Islet precursor cell (in vitro differentiated cells): ENCODE measurements around the gene CHAF1A.
A peak's percentile ranks its signal among the peaks of the same experiment; 100 is the strongest.

Source experiments
- DNase-seq: peaks from one replicate; pipeline ENCODE4 v3.0.0-alpha.2; 2018

Gene CHAF1A, protein sequence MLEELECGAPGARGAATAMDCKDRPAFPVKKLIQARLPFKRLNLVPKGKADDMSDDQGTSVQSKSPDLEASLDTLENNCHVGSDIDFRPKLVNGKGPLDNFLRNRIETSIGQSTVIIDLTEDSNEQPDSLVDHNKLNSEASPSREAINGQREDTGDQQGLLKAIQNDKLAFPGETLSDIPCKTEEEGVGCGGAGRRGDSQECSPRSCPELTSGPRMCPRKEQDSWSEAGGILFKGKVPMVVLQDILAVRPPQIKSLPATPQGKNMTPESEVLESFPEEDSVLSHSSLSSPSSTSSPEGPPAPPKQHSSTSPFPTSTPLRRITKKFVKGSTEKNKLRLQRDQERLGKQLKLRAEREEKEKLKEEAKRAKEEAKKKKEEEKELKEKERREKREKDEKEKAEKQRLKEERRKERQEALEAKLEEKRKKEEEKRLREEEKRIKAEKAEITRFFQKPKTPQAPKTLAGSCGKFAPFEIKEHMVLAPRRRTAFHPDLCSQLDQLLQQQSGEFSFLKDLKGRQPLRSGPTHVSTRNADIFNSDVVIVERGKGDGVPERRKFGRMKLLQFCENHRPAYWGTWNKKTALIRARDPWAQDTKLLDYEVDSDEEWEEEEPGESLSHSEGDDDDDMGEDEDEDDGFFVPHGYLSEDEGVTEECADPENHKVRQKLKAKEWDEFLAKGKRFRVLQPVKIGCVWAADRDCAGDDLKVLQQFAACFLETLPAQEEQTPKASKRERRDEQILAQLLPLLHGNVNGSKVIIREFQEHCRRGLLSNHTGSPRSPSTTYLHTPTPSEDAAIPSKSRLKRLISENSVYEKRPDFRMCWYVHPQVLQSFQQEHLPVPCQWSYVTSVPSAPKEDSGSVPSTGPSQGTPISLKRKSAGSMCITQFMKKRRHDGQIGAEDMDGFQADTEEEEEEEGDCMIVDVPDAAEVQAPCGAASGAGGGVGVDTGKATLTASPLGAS

DNA sequence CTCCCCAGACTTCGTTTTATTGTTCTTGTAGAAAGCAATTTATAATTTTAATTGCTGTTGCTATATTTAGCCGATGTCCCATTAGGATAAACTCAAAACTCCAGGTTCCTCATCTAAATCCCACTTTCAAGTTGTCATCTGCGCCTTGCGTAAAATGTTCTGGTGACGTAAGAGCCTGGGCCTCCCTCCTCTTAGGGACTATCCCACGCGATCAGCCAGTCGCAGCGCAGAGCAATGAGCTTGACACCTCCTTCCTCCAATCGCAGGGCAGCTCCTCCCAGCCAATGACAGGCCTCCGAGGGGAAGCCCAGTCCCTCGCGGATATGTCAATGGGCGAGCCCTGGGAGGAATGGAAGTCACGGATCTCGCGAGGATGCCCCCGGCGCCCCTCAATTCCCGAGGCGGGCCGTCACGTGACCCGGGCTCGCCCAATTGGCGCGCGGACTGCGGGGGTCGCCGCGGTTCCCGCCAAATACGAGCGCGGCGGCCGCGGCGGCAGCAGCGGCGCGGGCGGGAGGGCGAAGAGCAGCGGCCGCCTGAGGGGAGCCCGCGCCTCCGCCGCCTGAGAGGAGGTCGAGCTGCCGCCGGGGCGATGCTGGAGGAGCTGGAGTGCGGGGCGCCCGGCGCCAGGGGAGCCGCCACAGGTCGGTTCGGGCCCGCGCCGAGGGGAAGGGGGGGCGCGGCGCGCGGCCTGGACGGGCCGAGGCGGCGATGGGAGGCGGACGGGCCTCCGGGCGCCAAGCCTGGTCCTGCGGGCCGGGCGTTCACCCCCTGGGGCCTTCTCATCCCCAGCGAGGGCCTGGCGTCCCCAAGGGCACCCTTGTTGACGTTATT is at the start of gene CHAF1A:
Gene CHAF1A, plus strand, starts transcription at position 470 of the 834 bp plus-strand sequence. Its CDS starts 123 bp downstream, at position 593.
- DNase-seq, result peak; percentile 100

DNA sequence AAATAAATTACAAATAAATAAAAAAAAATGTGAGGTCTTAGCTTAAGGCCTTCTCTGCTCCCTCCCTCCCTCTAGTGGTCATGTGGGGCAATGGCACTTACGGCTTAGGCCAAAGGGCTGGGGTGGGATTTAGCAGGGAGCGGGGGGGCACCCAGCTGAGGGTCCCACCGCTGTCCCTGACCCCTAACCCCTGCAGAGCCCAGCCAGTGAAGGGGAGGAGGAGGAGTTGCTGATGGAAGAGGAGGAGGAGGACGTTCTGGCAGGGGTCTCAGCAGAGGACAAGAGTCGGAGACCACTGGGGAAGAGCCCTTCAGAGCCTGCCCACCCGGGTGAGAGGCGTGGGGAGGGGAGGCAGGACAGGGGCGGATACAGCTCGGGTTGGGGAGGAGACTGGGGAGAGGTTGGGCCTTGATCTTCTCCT is 49.7 kb upstream of the CHAF1A start:
- no peak for DNase-seq

DNA sequence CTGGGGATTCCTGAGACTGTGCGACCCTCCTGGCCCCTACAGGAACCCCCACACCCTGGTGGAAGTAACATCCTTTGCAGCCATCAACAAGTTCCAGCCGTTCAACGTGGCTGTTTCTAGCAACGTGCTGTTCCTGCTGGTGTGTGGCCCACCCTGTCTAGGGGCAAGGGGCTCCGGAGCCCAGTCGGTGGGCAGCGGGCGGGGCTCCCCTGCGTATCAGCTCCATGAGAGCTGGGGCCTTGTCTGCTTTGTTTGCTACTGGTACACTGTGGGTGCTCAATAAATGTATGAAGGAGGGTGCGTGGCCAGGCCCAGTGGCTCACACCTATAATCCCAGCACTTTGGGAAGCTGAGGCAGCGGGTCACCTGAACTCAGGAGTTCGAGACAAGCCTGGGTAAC is 48.2 kb upstream of the CHAF1A start:
- no peak for DNase-seq

DNA sequence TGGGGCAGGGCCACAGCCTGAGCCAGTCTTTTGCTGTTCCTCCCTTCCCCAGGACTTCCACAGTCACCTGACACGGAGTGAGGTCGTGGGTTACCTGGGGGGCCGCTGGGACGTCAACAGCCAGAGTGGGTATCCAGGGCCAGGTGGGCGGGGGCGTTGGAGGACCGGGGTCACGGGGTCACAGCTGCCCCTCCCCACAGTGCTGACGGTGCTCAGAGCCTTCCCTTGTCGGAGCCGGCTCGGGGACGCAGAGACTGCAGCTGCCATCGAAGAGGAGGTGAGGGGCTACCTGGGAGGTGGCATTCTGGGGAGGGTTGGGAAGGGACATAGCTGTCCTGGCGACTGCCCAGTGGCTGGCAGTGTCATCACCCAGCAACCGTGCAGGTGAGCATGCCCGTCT is 47.5 kb upstream of the CHAF1A start:
- DNase-seq, result no peak

DNA sequence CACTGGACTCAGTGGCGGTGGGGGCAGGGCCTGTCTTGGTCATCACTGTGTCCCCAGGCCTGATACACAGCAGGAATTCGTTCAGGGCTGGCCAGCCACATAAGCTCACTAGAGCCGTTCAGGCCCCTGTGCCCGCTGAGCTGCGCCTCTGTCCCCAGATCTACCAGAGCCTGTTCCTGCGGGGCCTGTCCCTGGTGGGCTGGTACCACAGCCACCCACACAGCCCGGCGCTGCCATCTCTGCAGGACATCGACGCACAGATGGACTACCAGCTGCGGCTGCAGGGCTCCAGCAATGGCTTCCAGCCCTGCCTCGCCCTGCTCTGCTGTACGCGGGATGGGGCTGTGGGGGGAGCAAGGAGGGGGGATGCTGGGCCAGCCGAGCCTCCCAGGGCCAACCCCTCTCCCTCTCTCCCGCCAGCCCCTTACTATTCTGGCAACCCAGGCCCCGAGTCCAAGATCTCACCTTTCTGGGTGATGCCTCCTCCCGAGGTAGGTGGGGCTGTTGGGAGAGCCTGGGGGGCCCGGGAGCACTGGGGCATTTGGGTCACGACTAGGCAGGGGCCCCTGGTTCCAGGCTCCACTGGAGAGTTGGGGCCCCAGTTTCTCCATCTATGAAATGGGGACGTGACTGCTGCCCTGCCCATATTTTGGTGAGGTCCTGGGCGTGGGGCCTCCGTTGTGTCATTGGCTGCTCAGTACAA is 45.2 kb upstream of the CHAF1A start:
- peak; percentile 52 for DNase-seq

DNA sequence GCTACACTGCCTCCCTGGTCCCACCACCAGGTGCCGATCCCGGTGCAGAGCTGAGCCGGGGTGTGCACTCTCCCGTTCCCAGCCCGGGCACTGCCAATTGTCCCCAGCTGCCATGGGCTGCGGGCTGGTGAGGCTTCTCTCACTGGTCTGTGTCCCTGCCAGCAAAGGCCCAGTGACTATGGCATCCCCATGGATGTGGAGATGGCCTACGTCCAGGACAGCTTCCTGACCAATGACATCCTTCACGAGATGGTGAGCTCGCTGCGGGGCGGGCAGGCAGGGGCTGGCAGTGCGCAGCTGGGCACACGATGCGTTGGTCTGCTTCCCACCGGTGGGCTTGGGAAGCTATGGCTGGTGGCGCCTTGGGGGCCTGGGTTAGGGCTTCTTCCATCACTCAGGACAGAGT is 44.5 kb upstream of the CHAF1A start:
- no peak for DNase-seq

DNA sequence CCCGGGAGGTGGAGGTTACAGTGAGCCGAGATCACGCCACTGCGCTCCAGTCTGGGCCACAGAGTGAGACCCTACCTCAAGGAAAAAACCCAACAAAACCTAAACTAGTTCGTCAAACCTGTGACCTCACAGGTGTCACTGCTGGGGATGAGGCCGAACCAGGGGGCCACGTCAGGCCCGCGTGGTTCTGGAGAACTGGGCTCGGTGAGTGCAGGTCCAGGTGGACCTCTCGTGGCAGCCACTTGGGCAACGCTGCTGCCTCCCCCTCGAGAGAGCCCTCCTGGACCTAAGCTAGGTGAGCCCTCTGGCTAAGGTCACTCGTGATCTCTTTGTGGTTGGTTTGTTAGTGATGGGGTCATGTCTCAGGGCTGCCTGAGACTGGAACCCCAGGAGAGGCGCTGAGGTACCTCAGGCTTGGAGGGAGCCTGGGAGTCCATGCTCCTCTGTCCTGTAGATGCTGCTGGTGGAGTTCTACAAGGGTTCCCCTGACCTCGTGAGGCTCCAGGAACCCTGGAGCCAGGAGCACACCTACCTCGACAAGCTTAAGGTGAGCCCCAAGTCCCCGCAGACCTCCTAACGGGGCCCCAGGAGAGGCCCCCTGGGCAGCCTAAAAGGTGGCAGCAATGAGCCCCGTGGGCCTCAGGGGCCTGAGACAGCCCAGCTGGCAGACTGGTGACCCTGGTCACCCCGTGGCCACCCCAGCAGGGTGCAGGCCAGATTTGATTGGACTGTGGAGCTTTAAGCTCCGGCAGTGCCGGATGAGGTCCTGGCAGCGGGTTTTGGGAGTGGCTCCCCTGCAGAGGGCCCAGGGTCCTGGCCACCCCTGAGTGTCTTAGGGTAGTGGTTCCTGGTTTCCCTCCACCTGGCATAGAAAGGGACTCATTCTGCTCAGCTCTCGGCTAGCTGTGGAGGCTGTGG is 43.5 kb upstream of the CHAF1A start:
- DNase-seq, result no peak

DNA sequence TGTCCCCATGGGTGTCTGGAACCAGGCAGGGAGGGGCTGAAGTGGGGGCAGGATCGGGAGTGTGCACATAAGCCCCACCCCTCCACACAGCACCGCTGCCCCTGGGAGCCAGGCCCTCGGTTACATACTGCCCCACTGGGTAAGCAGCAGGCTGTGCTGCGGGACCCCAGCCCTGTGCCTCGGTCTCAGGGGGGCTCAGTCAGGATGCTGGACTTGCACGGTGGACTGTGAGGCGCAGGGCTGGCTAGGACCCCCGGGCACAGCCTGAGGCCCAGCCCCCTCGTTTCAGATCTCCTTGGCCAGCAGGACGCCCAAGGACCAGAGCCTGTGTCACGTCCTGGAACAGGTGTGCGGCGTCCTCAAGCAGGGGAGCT is 42.8 kb upstream of the CHAF1A start:
- peak; percentile 43 for DNase-seq

DNA sequence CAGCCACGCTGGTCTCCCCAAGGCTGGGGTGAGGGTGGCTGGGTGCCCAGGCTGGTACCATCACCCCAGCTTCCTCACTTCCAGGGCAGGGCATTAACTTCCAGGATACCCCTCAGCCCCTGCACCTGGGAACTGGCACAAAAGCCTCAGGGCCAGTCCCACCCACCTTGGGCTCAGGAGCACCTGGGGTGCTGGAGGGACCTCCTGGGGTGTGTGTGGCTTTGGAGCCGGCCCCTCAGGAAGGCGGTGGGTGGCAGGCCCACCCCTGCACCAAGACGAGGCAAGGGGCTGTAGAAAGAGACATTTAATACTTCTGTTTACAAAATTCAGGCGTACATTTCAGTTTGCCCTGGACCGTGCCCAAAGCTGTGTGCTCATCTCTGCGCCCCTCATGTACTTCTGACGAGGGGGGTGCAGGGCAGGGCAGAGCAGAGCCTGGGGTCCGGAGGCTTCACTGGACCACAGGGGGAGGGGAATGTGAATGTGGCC is 42.3 kb upstream of the CHAF1A start:
- peak; percentile 52 for DNase-seq

DNA sequence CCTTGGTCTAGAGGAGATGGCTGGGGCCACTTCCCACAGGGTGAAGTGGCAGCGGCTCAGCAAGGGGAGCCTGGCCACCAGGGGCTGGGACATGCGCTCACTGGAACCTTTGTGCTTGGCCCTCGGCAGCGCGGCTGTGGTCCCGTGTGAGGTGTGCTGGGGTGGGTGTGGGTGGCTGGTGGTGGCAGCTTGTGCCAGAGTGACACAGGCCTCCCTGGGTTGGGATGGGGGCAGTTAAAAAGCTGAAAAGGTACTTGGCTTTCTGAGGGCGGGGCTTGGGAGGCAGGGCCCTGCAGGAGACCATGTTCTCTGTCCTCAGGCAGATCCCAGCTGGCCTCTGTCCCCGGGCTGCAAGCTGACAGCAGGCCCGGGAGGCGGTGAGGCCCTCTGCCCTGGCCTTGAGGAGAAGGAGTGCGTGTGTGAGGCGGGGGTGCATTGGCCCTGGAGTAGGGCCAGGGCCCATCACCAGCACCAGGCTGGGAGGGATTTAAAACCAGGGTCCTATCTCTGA is 41.7 kb upstream of the CHAF1A start:
- peak; percentile 63 for DNase-seq

DNA sequence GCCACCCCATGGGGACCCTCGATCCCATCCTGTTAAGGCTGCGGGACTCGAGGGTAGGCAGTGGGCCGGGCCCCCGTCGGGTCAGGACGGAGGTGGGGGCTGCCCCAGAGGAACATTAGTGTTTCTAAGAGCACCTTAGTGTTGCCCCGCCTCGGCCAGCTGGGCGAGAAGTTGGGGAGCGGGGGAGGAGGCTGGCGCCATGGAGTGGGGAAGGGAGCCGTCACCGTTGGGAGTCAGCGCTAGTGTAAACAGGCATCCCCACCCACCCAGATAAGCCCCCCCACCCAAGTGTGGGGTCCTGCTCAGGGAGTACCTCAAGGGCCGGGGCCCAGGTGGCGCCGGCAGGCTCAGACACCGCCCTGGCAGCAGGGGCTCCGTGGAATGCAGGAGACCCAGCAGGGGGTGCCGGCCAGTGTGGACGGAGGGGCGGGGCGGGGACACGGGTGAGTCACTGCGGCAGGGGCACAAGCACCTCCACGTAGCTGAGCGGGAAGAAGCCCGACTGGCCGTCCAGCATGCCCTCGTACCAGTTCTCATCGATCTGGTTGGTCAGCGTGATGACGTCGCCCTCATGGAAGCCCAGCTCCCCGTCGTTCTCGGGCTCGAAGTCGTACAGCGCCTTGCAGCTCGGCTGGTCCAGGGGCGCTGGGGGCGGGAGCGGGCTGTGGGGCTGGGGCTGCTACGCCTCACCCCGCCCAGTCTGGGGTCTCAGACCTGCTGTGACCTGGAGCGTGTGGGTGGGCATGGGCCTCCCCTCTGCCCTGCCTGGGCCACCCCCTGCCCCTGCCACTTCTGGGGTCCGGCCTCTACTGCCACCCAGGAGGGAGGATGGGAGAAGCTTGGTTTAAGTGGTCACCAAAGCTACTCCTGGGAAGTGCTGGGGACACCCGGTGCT is 41.0 kb upstream of the CHAF1A start:
- DNase-seq, result peak; percentile 74

DNA sequence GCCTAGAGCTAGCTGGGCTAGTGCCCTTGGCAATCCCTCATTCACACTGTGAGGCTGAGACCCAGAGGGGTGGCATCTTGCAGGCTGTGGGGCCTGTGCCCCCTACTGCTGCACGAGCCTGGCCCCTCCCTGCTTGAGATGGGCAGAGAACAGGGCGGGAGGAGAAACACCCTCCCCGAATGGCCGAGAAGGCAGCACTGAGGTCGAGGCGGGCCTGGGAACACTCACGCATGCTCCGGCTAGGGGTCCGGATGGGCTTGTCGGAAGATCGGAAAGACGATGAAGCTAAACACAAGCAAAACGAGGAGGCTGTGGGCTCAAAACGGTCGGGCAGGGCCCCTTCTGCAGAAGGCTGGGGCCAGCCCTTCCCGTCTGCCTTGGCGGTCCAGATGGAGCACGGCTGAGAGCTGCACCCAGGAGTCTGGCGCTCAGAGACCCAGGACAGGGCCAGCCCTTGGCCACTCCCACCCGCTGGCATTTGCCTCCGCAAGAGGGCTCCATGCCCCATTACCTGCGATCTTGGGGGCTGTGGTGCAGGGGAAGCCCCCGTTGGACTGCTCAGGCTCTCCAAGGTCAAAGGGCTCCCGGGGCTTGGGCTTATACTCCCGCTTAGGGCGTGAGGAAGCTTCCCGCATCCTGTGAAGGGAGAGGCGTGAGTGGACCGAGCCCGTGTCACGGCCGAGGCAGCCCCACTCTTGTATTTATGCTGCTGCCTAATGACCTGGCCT is 40.2 kb upstream of the CHAF1A start:
- DNase-seq, result peak; percentile 49

DNA sequence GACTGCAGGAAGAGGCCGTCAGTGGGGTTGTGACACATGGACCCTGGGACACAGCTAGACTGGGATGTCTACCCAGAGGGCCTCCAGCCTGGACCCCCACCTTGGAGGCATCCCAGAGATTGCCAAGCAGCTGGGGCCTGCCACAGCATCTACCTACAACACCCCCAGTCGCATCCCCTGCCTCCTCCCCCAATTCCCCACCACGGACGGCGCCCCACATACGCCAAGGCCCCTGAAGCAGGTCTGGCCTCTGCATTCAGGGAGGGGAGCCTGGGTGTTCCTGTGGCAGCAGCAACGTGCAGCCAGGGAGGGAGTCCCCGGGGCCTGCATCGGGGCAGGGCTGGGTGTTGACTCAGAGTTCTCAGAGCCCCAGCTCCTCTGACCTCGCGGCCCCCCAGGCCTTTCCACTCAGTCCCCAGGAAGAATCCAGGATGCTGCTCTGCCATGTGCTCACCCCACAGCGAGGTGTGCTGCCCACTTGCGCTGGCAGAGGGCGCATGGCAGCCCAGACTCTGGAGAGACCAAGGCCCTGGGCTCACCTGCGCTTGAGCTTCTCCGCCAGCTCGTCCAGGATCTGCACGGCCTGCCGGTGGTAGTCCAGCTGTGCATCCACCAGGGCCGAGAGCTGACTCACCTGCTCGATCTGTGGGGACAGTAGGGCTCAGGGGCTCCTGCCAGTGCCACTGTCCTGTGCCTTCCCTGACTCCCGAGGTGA is 39.5 kb upstream of the CHAF1A start:
- peak; percentile 60 for DNase-seq

DNA sequence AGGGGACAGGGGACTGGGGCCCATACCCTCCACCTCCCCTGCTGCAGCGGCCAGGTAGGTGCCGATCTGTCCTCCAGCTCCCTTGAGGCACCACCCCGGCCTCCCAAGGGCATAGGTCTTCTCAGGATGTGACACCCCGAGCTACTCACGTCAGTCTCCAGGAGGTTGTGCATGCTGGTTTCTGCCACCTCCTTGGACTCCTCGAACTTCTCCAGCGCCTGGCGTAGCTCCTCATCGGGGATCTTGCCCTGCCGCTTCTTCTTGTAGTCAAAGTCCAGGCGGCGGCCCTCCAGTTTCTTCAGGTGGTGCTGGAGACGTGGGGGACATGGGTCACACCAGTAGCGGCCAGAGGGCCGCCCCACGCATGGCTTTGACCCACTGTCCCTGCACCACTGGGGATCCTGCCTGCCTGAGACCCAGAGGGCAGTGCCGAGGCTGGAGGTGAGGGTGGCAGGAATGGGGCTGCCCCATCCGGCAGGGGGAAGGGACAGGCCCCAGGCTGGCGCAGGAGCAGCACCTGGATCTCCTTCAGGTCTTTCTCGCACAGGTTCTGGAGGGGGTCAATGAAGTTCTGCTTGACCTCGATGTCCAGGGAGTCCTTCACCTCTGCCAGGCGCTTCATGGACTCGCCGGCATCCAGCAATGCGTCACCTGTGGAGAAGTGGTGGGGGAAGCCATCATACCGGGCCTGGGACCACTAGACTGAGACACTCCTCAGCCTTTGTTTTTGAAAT is 38.7 kb upstream of the CHAF1A start:
- peak; percentile 54 for DNase-seq

DNA sequence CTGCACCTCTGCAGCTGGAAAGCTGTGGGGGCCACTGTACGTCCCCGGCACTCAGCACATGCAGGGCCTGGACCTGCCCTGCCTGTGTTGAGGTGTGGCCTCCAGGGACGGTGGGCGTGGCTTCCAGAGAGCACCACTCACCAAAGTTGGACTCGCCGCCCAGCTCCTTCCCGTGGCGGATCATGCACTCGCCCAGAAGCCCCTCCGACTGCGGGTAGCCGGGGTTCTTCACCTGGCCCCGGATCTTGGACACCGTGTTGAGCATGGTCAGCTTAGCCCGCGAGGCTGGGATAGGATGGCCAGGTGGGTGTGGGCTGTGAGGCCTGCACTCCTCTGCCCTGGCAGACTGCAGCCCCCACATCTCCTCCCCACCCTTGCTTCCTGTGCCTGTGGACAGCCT is 37.1 kb upstream of the CHAF1A start:
- no peak for DNase-seq

DNA sequence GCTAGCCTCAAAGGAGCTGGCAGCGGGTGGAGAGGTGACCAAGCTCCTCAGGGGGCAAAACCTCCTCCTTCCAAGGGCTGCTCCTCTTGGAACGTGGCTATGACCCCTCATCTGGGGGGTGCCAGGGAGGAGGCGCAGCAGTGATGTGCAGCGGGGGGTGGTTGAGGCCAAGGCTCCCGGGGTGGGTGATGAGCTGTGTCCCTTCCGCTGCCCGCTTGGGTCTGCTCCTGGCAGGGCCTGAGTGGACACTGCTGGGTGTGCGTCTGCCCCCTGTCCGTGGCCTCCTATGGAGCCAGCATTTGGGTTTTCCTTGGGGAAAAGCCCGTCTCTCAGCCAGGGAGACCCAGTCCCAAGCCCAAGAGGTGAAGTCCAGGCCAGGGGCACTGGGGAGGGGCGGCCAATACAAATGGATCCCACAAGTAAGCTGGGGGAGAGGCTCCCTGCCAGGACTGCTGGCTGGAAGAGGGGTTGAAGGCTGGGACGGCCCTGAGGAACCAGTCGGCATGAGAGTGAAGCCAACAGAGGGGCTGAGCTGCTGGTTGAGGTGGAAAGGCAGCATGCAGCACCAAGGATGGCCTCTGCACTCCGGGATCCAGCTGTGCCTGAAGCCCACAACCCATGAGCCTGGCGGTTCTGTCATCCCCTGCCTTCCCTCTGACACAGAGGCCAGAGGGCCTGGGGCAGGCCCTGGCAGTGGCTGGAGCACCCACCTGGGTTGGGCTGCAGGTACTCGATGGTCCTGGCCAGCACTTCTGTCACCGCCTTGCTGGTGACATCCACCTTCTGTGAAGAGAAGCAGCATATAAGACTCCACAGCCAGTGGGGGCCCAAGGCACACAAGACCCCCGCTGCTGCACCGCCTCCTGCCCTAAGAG is 36.4 kb upstream of the CHAF1A start:
- no peak for DNase-seq
